Measurements from ENCODE around the gene P4HA1.
"Not testable (repeated sequence)": the region's sequence is repeated elsewhere in the genome, so short reads cannot be mapped to it uniquely, and the experiment has no call there.

P4HA1 gene

DNA sequence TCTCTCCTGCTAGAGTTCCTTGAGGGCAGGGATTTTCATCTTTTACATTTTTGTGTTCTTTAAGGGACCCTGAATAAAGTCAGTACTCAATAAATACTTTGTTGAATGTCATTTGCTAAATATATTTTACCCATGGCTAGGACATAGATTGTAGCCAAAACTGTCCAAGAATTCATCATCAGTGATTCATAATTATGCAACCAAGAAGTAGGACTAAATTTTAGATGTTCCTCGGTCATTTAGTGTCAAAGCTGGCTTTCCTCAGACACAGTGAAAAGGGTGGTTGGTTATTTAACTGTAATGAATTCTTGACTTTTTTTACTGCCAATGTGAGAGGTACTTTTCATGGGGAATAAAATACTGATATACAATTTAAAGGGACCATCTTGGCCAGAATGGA, 16.9 kb upstream of the P4HA1 start:
- DNase-seq (ENCODE audit: low read depth) = peak; percentile 40
- no peak overlapping the region for H3K4me3 ChIP-seq (ENCODE audit: low read length)
- TF ChIP-seq, protein P1, sequence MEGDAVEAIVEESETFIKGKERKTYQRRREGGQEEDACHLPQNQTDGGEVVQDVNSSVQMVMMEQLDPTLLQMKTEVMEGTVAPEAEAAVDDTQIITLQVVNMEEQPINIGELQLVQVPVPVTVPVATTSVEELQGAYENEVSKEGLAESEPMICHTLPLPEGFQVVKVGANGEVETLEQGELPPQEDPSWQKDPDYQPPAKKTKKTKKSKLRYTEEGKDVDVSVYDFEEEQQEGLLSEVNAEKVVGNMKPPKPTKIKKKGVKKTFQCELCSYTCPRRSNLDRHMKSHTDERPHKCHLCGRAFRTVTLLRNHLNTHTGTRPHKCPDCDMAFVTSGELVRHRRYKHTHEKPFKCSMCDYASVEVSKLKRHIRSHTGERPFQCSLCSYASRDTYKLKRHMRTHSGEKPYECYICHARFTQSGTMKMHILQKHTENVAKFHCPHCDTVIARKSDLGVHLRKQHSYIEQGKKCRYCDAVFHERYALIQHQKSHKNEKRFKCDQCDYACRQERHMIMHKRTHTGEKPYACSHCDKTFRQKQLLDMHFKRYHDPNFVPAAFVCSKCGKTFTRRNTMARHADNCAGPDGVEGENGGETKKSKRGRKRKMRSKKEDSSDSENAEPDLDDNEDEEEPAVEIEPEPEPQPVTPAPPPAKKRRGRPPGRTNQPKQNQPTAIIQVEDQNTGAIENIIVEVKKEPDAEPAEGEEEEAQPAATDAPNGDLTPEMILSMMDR (IDR thresholded peaks at IDR 0.05; ENCODE audit: insufficient read depth, low read depth, low read length, missing control alignments) = no peak

DNA sequence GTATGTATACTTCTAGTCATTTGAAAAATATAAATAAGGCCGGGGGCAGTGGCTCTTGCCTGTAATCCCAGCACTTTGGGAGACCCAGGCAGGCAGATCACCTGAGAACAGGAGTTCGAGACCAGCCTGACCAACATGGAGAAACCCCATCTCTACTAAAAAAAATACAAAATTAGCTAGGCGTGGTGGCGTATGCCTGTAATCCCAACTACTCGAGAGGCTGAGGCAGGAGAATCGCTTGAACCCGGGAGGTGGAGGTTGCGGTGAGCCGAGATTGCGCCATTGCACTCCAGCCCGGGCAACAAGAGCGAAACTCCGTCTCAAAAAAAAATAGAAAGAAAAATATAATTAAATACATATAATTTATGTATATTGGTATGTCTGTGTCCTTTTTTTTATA, 15.4 kb upstream of the P4HA1 start:
- not testable (repeated sequence) for H3K4me3 ChIP-seq (ENCODE audit: low read length); DNase-seq (ENCODE audit: low read depth)

- TF ChIP-seq, protein P1 (IDR thresholded peaks at IDR 0.05; ENCODE audit: insufficient read depth, low read depth, low read length, missing control alignments) = no peak
- DNase-seq (ENCODE audit: low read depth) = peak; percentile 73
These were observed 13.7 kb upstream of the P4HA1 start, which contains the start of gene NUDT13 for GRCh38 chr10:73110345-73110849. Gene NUDT13, plus strand, starts transcription at chr10:73110455. Its CDS starts 3,911 bp downstream, at chr10:73114366.

DNA sequence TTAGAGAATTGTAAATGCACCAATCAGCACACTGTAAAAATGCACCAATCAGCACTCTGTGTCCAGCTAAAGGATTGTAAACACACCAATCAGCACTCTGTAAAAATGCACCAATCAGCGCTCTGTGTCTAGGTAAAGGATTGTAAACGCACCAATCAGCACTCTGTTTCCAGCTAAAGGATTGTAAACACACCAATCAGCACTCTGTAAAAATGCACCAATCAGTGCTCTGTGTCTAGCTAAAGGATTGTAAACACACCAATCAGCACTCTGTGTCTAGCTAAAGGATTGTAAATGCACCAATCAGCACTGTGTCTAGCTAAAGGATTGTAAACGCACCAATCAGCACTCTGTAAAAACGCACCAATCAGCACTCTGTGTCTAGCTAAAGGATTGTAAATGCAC, 12.6 kb upstream of the P4HA1 start:
- not testable (repeated sequence) for H3K4me3 ChIP-seq (ENCODE audit: low read length); DNase-seq (ENCODE audit: low read depth)

More at GRCh38 chr10:73110345-73110849, 13.7 kb upstream of the P4HA1 start, which contains the start of gene NUDT13:
- peak within 1 kb of the TSS; percentile 58 for H3K4me3 ChIP-seq (ENCODE audit: low read length)

- H3K4me3 ChIP-seq (ENCODE audit: low read length) = no peak overlapping the region
- TF ChIP-seq, protein P1 (IDR thresholded peaks at IDR 0.05; ENCODE audit: insufficient read depth, low read depth, low read length, missing control alignments) = no peak
- DNase-seq (ENCODE audit: low read depth) = no peak
These were observed 9.6 kb upstream of the P4HA1 start for GRCh38 chr10:73106301-73106700.

GRCh38 chr10:73099141-73099540, 2.5 kb upstream of the P4HA1 start:
- TF ChIP-seq, protein P1 (IDR thresholded peaks at IDR 0.05; ENCODE audit: insufficient read depth, low read depth, low read length, missing control alignments) = no peak
- no peak for DNase-seq (ENCODE audit: low read depth)
- H3K4me3 ChIP-seq (ENCODE audit: low read length) = no peak overlapping the region

- H3K4me3 ChIP-seq (ENCODE audit: low read length) = peak overlapping the region; percentile 94
- TF ChIP-seq, protein P1 (IDR thresholded peaks at IDR 0.05; ENCODE audit: insufficient read depth, low read depth, low read length, missing control alignments) = no peak
- no peak for DNase-seq (ENCODE audit: low read depth)
These were observed 622 bp upstream of the P4HA1 start for GRCh38 chr10:73097305-73097670.

DNA sequence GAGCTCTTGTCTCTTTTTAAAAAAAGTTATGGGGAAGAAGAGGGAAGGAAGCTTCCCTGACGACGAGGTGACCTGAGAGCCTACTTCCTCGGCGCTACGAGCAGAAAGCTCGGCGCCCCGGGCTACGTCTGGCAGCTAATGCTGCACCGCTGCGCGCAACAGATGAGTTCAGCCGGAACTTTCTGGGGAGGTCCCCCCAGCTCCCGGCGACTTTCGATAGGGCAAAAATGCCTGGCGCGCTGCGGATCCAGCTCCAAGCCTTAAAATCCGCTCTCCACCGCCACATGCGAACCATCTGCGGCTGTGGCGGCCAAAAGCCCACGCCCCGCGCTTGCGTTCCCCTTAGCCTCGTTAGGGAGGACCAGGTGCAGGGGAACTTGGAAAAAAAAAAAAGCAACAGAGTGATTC, 621 bp downstream of the P4HA1 start:
- peak overlapping the region; percentile 94 for H3K4me3 ChIP-seq (ENCODE audit: low read length)
- TF ChIP-seq, protein P1 (IDR thresholded peaks at IDR 0.05; ENCODE audit: insufficient read depth, low read depth, low read length, missing control alignments) = no peak
- DNase-seq (ENCODE audit: low read depth) = peak; percentile 78
